Measurements from ENCODE around the gene NCCRP1.

GRCh38 chr19:39186391-39186790 is 10.4 kb upstream of the NCCRP1 start:
- TF ChIP-seq CTCF (IDR thresholded peaks at IDR 0.05), result no peak
- TF ChIP-seq POLR2A (IDR thresholded peaks at IDR 0.05), result no peak
- no peak for TF ChIP-seq POLR2AphosphoS5 (IDR thresholded peaks at IDR 0.05)
- TF ChIP-seq EP300 (IDR thresholded peaks at IDR 0.05), result no peak

Data from suprapubic skin (tissue), 4 donors.